ENCODE measurements around the gene MALRD1.

Gene MALRD1

GRCh38 chr10:19578571-19578970, 530.0 kb downstream of the MALRD1 start:
- no peak for DNase-seq (ENCODE audit: low read depth)

GRCh38 chr10:19579761-19580545, 531.4 kb downstream of the MALRD1 start:
- DNase-seq (ENCODE audit: low read depth), result no peak

- DNase-seq (ENCODE audit: low read depth), result no peak
Measured at GRCh38 chr10:19580691-19581090, 532.1 kb downstream of the MALRD1 start.

- no peak for DNase-seq (ENCODE audit: low read depth)
Measured at GRCh38 chr10:19588608-19589007, 540.0 kb downstream of the MALRD1 start.

- no peak for DNase-seq (ENCODE audit: low read depth)
Measured at GRCh38 chr10:19592276-19592675, 543.7 kb downstream of the MALRD1 start.

- no peak for DNase-seq (ENCODE audit: low read depth)
Measured at GRCh38 chr10:19595212-19595845, 546.7 kb downstream of the MALRD1 start.

- DNase-seq (ENCODE audit: low read depth), result no peak
Measured at GRCh38 chr10:19605806-19606205, 557.2 kb downstream of the MALRD1 start.

- DNase-seq (ENCODE audit: low read depth), result no peak
Measured at GRCh38 chr10:19606968-19607367, 558.4 kb downstream of the MALRD1 start.

GRCh38 chr10:19611775-19612174, 563.2 kb downstream of the MALRD1 start:
- no peak for DNase-seq (ENCODE audit: low read depth)

- no peak for DNase-seq (ENCODE audit: low read depth)
Measured at GRCh38 chr10:19616966-19617365, 568.4 kb downstream of the MALRD1 start.

GRCh38 chr10:19620811-19621210, 572.2 kb downstream of the MALRD1 start:
- no peak for DNase-seq (ENCODE audit: low read depth)

GRCh38 chr10:19623321-19623720, 574.7 kb downstream of the MALRD1 start:
- DNase-seq (ENCODE audit: low read depth), result no peak

- DNase-seq (ENCODE audit: low read depth), result no peak
Measured at GRCh38 chr10:19626156-19626555, 577.6 kb downstream of the MALRD1 start.

- DNase-seq (ENCODE audit: low read depth), result no peak
Measured at GRCh38 chr10:19628767-19629560, 580.4 kb downstream of the MALRD1 start.

GRCh38 chr10:19629567-19629966, 581.0 kb downstream of the MALRD1 start:
- DNase-seq (ENCODE audit: low read depth), result no peak

GRCh38 chr10:19634163-19634562, 585.6 kb downstream of the MALRD1 start:
- no peak for DNase-seq (ENCODE audit: low read depth)

- no peak for DNase-seq (ENCODE audit: low read depth)
Measured at GRCh38 chr10:19638182-19638895, 589.7 kb downstream of the MALRD1 start.

- no peak for DNase-seq (ENCODE audit: low read depth)
Measured at GRCh38 chr10:19638896-19639233, 590.3 kb downstream of the MALRD1 start.

- DNase-seq (ENCODE audit: low read depth), result no peak
Measured at GRCh38 chr10:19640566-19641263, 592.1 kb downstream of the MALRD1 start.

- no peak for DNase-seq (ENCODE audit: low read depth)
Measured at GRCh38 chr10:19651549-19651948, 602.9 kb downstream of the MALRD1 start.

GRCh38 chr10:19652750-19653149, 604.1 kb downstream of the MALRD1 start:
- DNase-seq (ENCODE audit: low read depth), result no peak

- no peak for DNase-seq (ENCODE audit: low read depth)
Measured at GRCh38 chr10:19653931-19654330, 605.3 kb downstream of the MALRD1 start.

Data from stimulated activated CD8-positive, alpha-beta memory T cell treated with anti-CD3 and anti-CD28 coated beads, Interleukin-15, amount 100 ng/mL, for 1 hour (primary cell).